ENCODE data around the gene PPP3CA.

Gene PPP3CA

DNA sequence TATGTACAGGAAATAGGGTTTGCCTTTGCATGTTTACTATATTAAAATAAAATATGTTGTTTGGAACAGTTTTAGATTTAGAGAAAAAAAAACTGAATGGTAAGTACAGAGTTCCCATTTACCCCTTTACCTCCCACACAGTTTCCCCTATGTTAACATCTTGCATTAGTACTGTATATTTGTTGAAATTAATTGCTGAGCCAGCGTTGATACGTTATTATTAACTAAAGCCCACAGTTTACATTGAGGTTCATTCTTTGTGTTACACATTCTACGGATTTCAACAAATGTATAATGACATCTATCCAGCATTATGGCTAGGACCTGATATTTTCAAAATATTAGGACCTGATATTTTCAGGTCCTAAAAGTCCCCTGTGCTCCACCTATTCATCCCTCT lies 70.7 kb downstream of the PPP3CA start:
- Histone ChIP-seq H3K9me3 (replicated peaks; ENCODE audit: insufficient read depth, low read length) (no peaks in the 10 kb centered on the region), H3K4me1 (ENCODE audit: low read length) (peaks cover 10% of the 10 kb centered on the region), H2AFZ (ENCODE audit: low read length) (no peak overlapping the region), H3K4me2 (ENCODE audit: low read depth, low read length) (no peak overlapping the region), H3K36me3 (replicated peaks; ENCODE audit: insufficient read depth, low read length) (no peaks in the 10 kb centered on the region), H3F3A (ENCODE audit: insufficient read depth, low read length) (no peaks in the 10 kb centered on the region), H3K27me3 (replicated peaks; ENCODE audit: insufficient read depth, low read length) (no peaks in the 10 kb centered on the region), H3K4me3 (ENCODE audit: low read length) (no peak overlapping the region), H3K79me2 (ENCODE audit: low read length) (peaks cover 50% of the 10 kb centered on the region), H3K9me2 (replicated peaks; ENCODE audit: insufficient read depth, low read length) (no peaks in the 10 kb centered on the region), H3K9ac (ENCODE audit: low read length) (no peak overlapping the region), H3K27ac (ENCODE audit: low read length) (no peak overlapping the region), H4K20me1 (ENCODE audit: insufficient read depth, low read length) (no peaks in the 10 kb centered on the region; the same call in 1 of the 2 replicates)
- no peak for DNase-seq
- no peak for TF ChIP-seq EZH2 (optimal IDR thresholded peaks at IDR 0.05; ENCODE audit: low read depth, low read length)
- TF ChIP-seq, protein P1, sequence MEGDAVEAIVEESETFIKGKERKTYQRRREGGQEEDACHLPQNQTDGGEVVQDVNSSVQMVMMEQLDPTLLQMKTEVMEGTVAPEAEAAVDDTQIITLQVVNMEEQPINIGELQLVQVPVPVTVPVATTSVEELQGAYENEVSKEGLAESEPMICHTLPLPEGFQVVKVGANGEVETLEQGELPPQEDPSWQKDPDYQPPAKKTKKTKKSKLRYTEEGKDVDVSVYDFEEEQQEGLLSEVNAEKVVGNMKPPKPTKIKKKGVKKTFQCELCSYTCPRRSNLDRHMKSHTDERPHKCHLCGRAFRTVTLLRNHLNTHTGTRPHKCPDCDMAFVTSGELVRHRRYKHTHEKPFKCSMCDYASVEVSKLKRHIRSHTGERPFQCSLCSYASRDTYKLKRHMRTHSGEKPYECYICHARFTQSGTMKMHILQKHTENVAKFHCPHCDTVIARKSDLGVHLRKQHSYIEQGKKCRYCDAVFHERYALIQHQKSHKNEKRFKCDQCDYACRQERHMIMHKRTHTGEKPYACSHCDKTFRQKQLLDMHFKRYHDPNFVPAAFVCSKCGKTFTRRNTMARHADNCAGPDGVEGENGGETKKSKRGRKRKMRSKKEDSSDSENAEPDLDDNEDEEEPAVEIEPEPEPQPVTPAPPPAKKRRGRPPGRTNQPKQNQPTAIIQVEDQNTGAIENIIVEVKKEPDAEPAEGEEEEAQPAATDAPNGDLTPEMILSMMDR (IDR thresholded peaks at IDR 0.05; ENCODE audit: low read length): no peak
- no peak for TF ChIP-seq EZH2phosphoT487 (IDR thresholded peaks at IDR 0.05; ENCODE audit: low read length)

DNA sequence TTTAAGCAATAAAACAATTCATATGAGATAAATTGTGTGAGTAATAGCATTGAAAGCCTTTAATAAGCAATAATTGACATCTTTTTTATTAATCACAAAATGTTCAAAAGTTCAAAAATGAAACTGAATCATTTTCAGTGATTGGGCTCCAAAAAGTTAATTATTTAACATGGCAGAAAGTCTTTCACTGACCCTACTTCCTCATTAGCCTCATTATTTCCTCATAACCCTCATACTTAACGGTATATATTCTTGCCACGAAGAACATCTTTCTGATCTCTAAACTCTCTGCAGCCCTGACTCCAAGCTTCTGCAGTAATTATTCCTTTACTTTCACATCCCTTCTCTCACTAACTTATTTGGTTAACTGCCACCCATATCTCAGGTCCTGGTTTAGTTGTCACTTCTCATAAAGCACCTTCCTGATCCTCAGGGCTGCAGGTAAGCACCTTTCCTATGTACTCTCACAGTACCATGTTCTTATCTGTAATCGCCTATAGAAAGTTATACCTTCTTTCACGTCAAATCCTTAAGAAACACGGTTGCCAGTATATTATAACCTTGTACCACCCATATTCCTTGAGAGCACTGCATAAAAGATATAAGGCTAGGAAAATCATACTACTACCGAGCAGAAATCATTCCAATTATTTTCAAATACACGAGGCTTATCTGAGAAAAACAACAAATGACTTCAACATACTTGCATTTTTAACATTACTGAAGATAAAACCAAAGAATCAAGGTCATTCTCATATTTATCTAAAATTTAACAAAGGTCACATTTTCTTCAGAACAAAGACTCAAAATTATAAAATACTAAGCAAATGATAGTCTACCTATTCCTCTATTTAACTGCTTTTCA lies 72.2 kb downstream of the PPP3CA start:
- Histone ChIP-seq H3K79me2 (ENCODE audit: low read length) (peaks cover 60% of the 10 kb centered on the region), H3K27me3 (replicated peaks; ENCODE audit: insufficient read depth, low read length) (no peaks in the 10 kb centered on the region), H3K27ac (ENCODE audit: low read length) (no peak overlapping the region), H3K4me1 (ENCODE audit: low read length) (peaks cover 10% of the 10 kb centered on the region), H3F3A (ENCODE audit: insufficient read depth, low read length) (no peaks in the 10 kb centered on the region), H4K20me1 (ENCODE audit: insufficient read depth, low read length) (no peaks in the 10 kb centered on the region; the same call in 1 of the 2 replicates), H3K4me3 (ENCODE audit: low read length) (no peak overlapping the region), H3K9me2 (replicated peaks; ENCODE audit: insufficient read depth, low read length) (no peaks in the 10 kb centered on the region), H3K9ac (ENCODE audit: low read length) (no peak overlapping the region), H3K36me3 (replicated peaks; ENCODE audit: insufficient read depth, low read length) (no peaks in the 10 kb centered on the region), H3K4me2 (ENCODE audit: low read depth, low read length) (no peak overlapping the region), H3K9me3 (replicated peaks; ENCODE audit: insufficient read depth, low read length) (no peaks in the 10 kb centered on the region), H2AFZ (ENCODE audit: low read length) (no peak overlapping the region)
- no peak for DNase-seq
- TF ChIP-seq, protein P1 (IDR thresholded peaks at IDR 0.05; ENCODE audit: low read length): no peak
- TF ChIP-seq EZH2 (optimal IDR thresholded peaks at IDR 0.05; ENCODE audit: low read depth, low read length) (no peak), EZH2phosphoT487 (IDR thresholded peaks at IDR 0.05; ENCODE audit: low read length) (no peak)

DNA sequence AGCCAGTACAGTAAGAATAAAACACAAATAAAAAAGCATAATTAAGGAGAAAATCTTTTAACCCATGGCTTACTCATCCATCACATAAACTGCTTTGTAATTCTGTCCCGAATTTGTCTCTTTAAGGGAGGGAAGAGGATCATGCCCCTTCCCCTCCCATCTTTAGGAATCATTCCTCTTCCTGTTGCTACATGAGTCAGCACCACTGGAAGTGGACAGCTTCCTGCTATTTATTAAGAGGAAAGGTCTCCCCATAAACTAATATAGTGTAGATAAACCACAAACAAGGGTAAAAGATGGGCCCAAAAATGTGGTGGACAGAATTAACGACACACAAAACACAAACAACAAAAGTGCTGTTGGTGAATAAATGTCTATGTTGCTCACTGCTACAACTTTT lies 75.8 kb downstream of the PPP3CA start:
- Histone ChIP-seq H3K4me2 (ENCODE audit: low read depth, low read length) (no peak overlapping the region), H3K9me3 (replicated peaks; ENCODE audit: insufficient read depth, low read length) (no peaks in the 10 kb centered on the region), H3K27ac (ENCODE audit: low read length) (no peak overlapping the region), H3K9me2 (replicated peaks; ENCODE audit: insufficient read depth, low read length) (no peaks in the 10 kb centered on the region), H4K20me1 (ENCODE audit: insufficient read depth, low read length) (no peaks in the 10 kb centered on the region; the same call in 1 of the 2 replicates), H3K27me3 (replicated peaks; ENCODE audit: insufficient read depth, low read length) (no peaks in the 10 kb centered on the region), H2AFZ (ENCODE audit: low read length) (no peak overlapping the region), H3K79me2 (ENCODE audit: low read length) (peaks cover 67% of the 10 kb centered on the region), H3K4me1 (ENCODE audit: low read length) (no peaks in the 10 kb centered on the region), H3F3A (ENCODE audit: insufficient read depth, low read length) (no peaks in the 10 kb centered on the region), H3K9ac (ENCODE audit: low read length) (no peak overlapping the region), H3K4me3 (ENCODE audit: low read length) (no peak overlapping the region), H3K36me3 (replicated peaks; ENCODE audit: insufficient read depth, low read length) (no peaks in the 10 kb centered on the region)
- no peak for DNase-seq
- TF ChIP-seq EZH2phosphoT487 (IDR thresholded peaks at IDR 0.05; ENCODE audit: low read length): no peak
- TF ChIP-seq EZH2 (optimal IDR thresholded peaks at IDR 0.05; ENCODE audit: low read depth, low read length): no peak
- TF ChIP-seq, protein P1 (IDR thresholded peaks at IDR 0.05; ENCODE audit: low read length): no peak

Data from MM.1S (cell line).